GM18909 (cell line): ENCODE measurements around the gene DDR2.

Source experiments
- ATAC-seq: cut with Tn5 transposase; IDR thresholded peaks from one replicate; pipeline ENCODE4 v1.9.1; 2021; ENCODE audit warnings: mild to moderate bottlenecking; ENCODE audit not compliant: unreplicated experiment, poor library complexity

The DDR2 gene

DNA sequence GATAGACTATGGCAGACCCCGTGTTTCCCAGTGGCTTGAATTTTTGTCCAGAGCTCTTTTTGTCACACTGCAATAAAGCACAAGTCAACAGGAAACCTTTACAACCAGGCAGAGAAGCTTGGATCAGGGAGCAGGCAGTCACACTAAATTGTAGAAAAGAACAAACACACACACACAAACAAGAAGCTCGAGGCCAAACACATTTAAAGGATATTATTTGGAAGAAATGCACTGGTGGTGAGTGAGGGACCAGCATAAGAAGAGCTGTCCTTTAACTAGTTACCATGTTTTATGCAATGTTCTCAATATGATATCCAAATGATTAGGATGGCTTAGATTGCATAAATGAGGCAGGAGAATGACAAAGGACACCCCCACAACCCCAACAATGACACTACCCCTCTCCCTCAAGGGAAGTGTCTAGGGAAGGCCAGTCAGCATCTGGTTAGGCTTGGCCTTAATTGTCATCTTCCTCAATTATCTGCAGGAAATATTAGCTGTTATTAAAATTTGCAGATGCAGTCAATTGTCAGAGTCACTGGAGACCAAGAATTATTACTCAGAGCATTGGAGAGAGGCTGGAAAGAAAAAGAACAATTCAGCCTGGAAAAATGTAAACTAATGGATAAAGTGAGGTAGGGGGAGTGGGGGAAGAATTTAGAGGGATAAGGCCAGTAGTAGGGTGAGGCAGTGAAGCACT, 35.3 kb downstream of the DDR2 start:
- no peak for ATAC-seq

DNA sequence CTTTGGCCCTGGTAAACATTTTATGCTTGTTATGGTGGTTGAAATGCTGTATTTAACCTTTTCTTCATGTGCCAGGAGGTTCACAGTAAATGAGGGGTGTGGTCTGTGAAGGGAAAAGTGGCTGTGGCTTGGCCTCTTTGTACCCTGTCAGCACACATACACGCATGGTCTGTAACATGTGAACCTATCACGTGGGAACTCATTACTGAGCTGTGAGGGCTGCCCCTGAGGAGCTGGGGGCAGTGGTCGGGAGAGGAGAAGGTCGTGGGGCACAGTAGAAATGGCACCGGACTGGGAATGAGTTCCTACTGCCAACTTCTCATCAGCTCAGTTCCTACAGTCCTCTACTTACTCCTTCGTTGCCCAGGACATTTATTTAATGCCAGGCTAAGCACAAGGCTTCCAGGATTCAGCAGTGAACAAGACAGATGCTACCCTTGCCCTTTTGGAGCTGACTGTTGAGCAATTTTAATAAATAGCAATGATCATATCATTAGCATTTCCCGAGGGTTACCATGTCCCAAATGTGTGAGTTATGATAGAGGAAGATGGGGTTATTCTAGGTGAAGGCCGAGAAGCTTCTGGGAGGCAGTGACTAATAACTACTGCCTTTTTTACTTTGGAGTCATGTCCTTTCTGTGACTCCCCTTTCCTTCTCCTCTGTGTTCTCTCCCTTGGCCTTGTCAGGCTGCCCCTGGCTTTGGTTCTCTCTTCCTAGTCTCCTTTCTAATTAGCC, 38.8 kb downstream of the DDR2 start:
- no peak for ATAC-seq

DNA sequence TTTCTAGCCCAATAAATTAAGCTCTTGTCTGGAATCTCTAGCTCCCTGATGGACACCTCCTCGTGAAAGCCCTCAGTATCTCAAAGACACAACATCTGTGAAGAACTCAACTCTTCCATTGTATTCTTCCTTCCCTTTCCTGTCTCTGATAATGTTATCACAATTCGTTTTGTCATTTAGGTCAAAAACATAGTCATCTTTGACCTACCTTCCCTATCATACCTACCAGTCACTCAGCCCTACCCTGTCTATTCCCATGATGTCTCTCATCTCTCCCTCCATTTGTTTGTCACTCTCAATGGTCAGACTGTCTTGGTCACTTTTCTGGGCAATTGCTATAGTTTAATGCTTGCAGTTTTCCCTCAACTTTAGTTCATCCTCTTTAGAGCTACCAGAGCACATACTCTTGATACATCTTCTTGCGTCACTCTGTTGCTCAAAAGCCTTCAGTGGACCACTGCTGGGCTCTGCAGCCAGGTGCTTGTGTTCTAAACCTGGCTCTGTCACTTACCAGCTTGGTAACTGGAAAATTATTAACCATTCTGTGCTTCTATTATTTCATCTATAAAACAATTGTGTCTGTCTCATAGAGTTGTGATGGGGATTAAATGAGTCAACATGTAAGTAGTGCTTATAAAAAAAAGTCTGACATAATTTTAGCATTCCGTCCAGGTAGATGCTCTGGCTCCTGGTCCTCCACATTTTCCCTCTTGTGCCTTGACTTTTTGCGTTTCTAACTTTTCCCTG, 39.6 kb downstream of the DDR2 start:
- no peak for ATAC-seq

DNA sequence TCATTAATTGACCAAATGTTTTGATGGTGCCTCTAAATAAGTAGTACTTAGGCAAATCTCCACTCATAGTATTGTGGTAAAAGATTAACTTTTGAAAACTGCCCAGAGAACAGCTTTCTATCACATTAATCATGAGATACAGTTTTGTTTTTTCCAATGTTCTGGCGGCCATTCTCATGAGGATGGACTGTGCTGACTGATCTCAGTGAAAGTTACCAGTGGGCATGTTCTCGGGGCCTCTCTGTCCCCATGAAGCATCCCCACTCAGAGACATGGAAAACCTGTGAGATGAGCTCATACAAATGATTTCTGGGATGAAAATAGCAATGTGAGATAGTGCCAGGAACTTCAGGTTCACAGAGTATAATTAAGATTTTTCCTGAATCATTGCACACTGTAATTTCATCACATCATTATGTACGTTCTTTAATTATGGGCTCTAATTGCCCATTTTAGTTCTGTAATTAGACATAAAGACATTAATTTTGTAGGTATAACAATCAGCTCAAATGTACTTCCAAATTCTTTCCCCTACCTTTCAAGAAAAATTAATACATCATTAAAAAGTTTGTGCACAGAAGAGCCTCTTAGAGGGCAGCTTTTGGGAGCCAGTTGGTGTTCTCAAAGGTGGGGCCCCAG, 40.5 kb downstream of the DDR2 start:
- ATAC-seq: no peak

DNA sequence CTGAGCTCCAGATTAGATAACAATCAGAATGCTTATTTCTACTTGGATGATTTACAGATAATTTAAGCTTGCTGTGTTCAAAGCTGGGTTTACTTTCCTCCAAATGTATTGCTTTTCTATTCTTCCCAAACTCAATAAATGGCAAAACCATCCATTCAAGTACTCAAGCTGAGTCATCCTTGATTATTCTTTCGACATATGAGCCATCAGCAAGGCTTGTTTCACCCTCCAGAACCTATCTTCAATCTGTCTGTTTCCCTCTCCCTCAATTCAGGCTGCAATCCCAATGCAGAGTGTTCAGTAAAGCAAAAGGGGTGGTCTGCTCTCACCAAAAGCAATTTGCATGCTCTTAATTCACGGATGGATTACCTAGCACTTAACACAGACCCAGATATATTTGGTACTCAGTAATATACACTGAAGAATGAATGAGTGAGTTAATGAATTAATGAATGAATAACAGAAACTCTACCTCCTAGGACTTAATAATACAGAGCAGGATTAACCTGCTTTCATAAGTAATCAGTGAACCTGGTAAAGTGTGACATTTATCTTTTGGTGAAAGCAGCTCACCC, 41.9 kb downstream of the DDR2 start:
- no peak for ATAC-seq

DNA sequence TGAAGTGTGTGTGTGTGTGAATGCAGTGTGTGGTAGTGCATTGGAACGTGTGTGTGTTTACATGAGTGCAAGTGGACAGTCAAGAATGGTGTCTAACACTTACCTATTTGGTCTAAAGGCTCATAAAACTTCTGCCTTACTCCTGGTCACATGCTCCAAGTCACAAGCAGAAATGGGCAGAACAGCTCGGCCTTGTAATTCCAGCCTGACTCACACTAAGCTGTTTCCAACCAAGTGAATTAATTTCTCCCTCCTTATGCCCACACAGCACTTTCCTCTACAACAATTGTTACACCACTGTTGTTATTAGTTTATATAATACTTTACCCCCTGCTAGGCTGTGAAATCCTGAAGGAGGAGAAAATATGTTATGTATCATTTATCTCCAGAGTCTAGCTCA, 43.8 kb downstream of the DDR2 start:
- ATAC-seq: no peak

DNA sequence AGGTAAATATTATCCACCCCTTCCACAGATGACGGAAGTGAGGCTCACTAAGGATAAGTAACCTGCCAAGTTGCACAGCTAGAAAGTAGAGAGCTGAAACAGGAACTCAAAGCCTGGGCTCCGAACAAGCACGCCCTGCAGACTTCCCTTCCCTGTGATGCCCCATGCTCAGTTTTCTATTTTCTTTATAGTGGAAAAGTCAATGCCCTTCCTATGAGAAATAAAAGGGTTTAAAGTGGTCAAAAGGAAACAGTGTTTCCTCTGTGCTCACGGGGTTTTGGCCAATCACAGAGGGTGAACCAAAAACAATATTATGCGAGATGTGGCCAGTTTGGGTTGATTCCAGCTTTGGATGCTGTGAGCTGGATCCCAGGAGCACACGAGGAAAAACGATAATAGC, 44.5 kb downstream of the DDR2 start:
- no peak for ATAC-seq

DNA sequence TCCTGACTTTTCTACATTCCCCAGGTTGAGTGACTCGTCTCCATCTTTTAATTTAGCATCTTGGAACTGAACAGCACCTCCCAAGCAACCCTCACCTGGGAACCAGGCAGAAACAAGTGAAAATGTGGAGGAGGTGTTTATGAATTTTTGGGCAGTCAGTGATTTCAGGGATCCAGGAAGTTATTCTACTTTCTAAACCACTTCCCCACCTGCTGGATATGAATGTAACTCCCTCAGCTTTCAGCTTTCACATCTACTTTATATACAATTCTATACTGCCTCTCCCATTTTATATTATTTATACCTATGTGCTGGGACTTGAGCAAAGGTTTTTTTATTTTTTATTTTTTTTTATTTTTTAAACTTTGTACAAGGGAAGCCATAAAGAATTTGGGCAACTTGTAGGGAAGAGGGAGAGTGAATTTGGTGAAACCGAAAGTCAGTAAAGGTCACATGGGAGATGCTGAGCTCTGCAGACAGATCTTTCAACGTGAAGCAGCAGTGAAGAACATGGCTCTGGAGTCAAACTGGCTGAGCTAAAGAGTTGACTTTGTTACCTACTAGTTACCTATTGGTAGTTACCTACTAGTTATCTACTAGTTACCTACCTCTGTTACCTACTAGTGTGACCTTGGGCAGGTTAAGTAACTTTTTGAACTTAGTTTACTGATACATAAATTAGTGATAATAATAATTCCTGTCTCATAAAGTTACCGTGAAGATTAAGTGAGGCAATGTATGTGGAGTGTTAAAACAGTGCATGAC, 45.5 kb downstream of the DDR2 start:
- no peak for ATAC-seq

DNA sequence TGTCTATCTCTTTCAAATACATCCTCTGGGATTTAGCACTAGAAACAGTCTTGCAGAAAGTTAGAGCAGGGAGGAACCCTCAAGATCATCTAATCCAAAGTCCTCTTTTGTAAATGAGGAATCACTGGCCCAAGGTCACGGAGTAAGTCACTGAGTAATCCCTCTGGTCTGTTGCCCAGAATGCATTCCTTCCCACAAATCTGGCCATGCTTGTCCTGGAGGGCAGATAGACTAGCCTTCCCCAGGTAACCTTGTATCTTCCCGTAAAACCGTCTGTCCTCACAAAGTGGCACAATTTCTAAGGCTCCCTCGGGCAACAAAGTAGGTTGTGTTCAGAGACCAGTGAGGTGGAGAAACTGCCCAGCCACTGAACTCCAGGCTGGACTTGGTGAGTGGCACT, 46.2 kb downstream of the DDR2 start:
- no peak for ATAC-seq

DNA sequence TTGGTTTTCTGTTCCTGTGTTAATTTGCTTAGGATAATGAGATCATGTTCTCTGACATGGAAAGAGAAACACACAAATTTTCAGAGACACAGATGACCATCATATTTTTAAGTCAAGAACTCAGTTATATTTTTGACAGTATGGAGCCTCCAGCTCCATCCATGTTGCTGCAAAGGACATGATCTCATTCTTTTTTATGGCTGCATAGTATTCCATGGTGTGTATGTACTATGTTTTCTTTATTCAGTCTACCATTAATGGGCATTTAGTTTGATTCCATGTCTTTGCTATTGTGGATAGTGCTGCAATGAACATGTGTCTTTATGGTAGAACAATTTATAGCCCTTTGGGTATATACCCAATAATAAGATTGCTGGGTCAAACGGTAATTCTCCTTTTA, 47.0 kb downstream of the DDR2 start:
- no peak for ATAC-seq

DNA sequence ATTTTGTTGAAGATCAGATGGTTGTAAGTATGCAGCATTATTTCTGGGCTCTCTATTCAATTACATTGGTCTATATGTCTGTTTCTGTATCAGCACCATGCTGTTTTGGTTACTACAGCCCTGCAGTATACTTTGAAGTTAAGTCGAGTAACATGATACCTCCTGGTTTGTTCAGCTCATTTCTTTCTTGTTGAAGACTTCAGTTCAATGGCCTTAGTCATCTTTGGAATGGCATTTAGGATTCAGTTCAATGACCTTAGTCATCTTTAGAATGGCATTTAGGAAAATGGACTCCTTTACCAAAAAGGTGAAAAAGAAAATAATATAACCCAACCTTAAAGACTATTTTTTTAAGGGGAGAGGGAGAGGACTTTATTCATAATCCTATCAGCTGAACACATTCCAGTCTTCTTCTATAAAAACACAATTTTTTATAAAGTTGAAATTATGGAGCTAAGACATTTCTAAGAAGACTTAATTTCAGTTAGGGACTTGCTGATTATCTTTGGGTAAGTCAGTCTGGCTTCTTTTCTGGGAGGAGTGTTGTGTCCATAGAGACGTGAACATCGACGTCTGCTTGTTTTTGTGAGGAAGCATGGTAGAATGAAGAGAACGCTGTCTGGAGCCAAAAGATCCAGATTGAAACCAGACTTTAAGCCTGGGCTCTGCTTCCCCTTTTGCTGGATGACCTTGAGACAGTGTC, 48.3 kb downstream of the DDR2 start:
- no peak for ATAC-seq

DNA sequence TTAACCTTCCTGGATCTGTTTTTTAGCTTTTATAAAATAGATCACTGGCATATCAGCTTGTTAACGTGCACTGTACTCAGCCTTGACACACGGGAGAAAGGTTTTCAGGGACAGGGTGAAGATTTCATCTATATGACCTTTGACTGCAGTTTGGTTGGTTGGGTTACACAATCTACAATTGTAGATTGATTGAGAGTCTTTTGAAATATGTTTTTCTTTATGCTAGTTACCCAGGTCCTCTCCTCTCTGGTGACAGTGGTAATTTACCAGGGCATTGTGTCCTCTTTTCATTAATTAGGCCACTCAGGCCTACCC, 48.8 kb downstream of the DDR2 start:
- ATAC-seq: no peak

DNA sequence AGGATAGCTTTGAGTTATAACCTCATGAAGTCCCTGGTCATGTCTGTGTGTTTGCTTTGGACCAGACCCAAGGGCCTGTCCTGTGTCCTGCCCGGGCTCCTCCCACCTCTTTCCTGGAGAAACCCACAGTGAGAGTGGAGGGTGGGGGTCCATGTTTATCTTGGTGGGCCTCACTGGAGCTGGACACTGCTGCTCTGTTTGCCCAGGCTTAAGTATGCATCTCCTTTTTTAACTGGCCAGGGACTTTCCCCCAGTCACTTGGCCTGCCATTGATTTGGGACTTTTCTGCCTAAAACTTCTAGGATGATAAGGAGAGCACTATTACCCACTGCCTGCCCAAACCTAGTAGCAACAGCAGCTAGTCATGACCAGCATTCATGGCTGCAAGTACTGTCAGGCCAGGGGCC, 49.8 kb downstream of the DDR2 start:
- no peak for ATAC-seq

DNA sequence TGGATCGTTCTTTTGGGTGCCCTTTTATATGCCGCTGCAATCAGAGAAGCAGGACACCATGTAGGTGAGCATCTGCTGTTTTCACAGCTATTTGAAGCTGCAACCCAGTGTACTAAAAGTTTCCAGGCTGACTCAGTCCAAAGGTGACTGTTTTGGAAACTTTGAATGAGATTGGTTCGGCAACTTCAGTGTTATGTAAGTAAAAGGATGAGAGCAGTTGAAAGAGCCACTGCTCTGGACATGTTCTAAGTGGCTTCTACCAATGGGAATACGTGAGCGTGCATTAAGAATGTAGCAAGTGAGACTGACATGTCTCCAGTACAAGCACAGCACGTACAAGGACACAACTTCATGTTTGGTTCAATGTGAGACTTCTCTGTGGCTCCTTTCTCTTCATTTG, 55.6 kb downstream of the DDR2 start:
- no peak for ATAC-seq

DNA sequence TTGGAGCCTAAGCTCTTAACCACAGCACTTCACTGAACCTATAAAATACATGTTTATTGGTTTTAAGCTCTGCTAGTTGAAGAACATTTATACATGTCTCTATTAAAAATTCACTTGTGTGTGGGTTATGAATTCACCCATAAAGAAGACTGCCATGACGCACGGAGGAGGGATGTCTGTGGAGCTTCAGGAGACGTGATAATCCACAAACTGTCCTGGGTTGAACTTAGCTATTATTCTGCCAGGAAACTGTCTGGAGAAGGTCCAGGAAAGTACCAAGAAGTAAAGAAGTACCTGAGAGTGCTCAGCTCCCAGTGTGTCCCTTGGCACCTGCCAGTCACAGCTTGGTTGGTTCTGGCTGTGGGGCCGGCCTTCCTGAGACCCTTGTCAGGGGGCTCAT, 56.3 kb downstream of the DDR2 start:
- no peak for ATAC-seq

DNA sequence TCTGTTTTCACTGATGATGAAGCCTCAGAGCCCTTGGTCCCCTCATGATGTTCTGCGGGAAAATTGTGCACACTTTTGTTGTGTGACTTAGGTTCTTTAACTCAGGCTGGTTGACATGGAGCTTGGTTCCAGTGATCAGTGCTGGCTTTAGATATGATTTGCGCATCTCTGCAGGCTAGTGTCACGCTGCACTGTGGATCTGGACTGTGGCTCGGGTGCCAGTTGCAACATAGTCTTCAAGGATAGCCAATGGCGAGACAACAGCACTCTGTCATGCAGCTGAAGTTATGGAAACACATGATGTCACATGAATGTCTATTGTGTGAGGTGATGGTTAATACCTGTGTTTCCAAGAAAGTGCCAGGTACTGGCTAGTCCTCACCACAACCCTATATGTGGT, 56.7 kb downstream of the DDR2 start:
- ATAC-seq: no peak

DNA sequence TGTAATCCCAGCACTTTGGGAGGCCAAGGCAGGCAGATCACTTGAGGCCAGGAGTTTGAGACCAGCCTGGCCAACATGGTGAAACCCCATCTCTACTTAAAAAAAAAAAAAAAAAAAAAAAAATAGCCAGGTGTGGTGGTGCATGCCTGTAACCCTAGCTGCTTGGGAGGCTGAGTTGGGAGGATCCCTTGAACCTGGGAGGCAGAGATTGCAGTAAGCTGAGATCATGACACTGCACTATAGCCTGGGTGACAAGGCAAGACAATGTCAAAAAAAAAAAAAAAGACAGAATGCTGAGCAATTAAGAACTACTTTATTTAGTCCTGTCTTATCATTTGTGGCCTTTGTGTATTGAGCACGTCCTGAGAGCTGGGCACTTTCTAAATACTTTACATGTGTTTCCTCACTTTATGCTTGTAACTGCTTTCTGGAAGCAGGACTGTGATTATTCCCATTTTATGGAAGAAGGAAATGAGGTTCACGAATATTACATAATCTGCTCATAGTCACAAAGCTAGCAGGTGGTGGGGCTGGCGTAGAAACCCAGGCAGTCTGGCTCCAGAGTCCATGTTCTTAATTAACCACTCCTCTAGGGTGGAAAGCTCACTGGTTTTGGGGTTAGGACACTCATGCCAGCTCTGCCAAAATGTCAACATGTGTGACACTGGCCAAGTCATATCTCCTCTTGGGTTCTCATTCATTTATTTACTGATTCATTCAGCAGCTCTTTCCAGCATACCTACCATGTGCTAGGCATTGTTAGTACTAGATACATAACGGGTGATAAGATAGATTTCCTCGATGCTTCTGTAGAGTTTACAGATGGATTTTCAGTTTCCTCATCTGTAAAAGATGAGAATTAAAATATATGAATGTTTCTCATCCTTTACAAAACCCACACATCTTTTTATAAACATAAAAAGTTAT, 57.7 kb downstream of the DDR2 start:
- no peak for ATAC-seq

DNA sequence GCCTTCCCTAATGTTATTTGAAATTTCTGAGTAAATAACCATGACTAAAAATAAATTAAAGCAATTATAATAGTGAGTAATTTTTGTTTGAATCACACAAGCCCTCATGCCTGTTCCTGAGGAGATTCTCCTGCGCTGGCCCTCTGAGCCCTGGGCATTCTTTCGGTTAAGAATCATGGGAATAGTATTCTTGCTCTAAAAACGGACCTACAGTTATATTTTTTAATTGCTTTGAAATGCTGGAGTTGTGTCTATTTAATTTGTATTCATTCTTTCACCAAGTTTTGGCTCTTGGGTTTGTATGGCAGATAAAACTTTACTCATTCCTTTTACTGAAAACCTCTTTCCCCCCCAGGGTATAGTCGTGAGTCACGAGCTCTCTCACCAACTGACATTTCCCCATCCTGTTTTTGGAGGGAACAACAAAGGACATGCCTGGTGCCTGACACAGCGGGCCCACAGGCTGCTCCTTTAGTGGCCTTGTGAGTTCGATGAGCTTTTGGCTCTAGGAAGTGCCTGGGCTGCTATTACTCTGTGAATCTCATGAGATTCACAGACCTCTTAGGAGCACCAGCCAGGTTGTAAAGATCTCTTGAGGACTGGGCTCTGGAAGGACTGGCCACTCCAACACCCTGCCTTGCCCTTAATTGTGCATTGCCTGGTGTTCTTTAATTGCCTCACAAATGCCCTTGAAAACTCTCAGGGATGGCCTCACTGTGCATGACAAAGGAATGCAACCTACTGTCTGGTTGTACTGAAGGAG, 58.6 kb downstream of the DDR2 start:
- no peak for ATAC-seq
